ENCODE data around the gene KCTD10. TPM values are rescaled to one million over a fixed set of nuclear protein-coding genes. Genes with fewer than 3 reads are reported as not detected.

KCTD10 gene
- total RNA-seq, 1 experiment from 2014 or later = 55.2 TPM

DNA sequence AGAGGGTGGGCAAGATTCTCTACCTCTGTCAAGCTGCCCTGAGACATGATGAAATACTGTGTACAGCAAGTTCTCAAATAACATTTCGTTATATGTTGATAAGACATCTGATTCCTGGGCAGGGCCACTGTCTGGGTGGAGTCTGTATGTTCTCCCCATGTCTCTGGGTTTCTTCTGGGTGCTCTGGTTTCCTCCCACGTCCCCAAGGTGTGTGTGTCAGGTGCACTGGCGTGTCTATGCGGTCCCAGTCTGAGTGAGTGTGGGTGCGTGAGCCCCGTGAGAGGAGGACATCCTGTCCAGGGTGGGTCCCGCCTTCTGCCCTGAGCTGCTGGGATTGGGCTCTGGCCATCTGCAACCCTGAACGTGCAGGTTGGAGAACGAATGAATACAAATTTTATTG, 29.6 kb downstream of the KCTD10 start:
- Histone ChIP-seq H3K4me1 (ENCODE audit: control insufficient read depth, insufficient read depth, low read length) (no peaks in the 10 kb centered on the region), H3K36me3 (ENCODE audit: control insufficient read depth, insufficient read depth, low read length) (peaks cover 5% of the 10 kb centered on the region; the same call in 1 of the 2 replicates), H3K27ac (ENCODE audit: low read length) (no peak overlapping the region), H3K9me3 (ENCODE audit: control insufficient read depth, insufficient read depth, low read depth, low read length) (no peaks in the 10 kb centered on the region), H3K4me3 (ENCODE audit: low read depth in 2 of 2, low read length in 2 of 2) (no peak overlapping the region), H3K27me3 (ENCODE audit: control insufficient read depth, insufficient read depth, low read length) (no peaks in the 10 kb centered on the region)
- in situ Hi-C loops (cut with HindIII; ENCODE audit: low pct_unique_long_range_greater_than_20kb, low sequenced_read_pairs) (no loop called here), intact Hi-C loops (cut with micrococcal nuclease; ENCODE audit: unreplicated experiment) (no loop called here)
- CTCF ChIA-PET = no interaction called here
- POLR2A ChIA-PET = no interaction called here
- DNase-seq (ENCODE audit: low read depth, low spot score) (no peak), ATAC-seq (no peak)
- TF ChIP-seq TCF7L2 (IDR thresholded peaks at IDR 0.05; ENCODE audit: low read depth, low read length) (no peak), CTCF (IDR thresholded peaks at IDR 0.05) (no peak), SIN3A (IDR thresholded peaks at IDR 0.05; ENCODE audit: borderline replicate concordance, insufficient read depth, low read depth, low read length) (no peak), POLR2AphosphoS5 (IDR thresholded peaks at IDR 0.05; ENCODE audit: low read depth, low read length) (no peak)
- TF ChIP-seq, protein P1, sequence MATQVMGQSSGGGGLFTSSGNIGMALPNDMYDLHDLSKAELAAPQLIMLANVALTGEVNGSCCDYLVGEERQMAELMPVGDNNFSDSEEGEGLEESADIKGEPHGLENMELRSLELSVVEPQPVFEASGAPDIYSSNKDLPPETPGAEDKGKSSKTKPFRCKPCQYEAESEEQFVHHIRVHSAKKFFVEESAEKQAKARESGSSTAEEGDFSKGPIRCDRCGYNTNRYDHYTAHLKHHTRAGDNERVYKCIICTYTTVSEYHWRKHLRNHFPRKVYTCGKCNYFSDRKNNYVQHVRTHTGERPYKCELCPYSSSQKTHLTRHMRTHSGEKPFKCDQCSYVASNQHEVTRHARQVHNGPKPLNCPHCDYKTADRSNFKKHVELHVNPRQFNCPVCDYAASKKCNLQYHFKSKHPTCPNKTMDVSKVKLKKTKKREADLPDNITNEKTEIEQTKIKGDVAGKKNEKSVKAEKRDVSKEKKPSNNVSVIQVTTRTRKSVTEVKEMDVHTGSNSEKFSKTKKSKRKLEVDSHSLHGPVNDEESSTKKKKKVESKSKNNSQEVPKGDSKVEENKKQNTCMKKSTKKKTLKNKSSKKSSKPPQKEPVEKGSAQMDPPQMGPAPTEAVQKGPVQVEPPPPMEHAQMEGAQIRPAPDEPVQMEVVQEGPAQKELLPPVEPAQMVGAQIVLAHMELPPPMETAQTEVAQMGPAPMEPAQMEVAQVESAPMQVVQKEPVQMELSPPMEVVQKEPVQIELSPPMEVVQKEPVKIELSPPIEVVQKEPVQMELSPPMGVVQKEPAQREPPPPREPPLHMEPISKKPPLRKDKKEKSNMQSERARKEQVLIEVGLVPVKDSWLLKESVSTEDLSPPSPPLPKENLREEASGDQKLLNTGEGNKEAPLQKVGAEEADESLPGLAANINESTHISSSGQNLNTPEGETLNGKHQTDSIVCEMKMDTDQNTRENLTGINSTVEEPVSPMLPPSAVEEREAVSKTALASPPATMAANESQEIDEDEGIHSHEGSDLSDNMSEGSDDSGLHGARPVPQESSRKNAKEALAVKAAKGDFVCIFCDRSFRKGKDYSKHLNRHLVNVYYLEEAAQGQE (IDR thresholded peaks at IDR 0.05; ENCODE audit: insufficient read depth in 1 of 2, low read depth in 2 of 2, low read length in 1 of 2) = no peak
- no TSS peak for BruUV-seq (replicated peaks)

GRCh38 chr12:109446869-109447268, 30.2 kb downstream of the KCTD10 start:
- ATAC-seq (no peak), DNase-seq (ENCODE audit: low read depth, low spot score) (no peak)
- POLR2A ChIA-PET = no interaction called here
- TF ChIP-seq POLR2AphosphoS5 (IDR thresholded peaks at IDR 0.05; ENCODE audit: low read depth, low read length) (no peak), SIN3A (IDR thresholded peaks at IDR 0.05; ENCODE audit: borderline replicate concordance, insufficient read depth, low read depth, low read length) (no peak), TCF7L2 (IDR thresholded peaks at IDR 0.05; ENCODE audit: low read depth, low read length) (no peak), CTCF (IDR thresholded peaks at IDR 0.05) (no peak)
- TF ChIP-seq, protein P1 (IDR thresholded peaks at IDR 0.05; ENCODE audit: insufficient read depth in 1 of 2, low read depth in 2 of 2, low read length in 1 of 2) = no peak
- no TSS peak for BruUV-seq (replicated peaks)
- H3K27me3 ChIP-seq (ENCODE audit: control insufficient read depth, insufficient read depth, low read length) = no peaks in the 10 kb centered on the region
- in situ Hi-C loops (cut with HindIII; ENCODE audit: low pct_unique_long_range_greater_than_20kb, low sequenced_read_pairs) = no loop called here
- H3K4me1 ChIP-seq (ENCODE audit: control insufficient read depth, insufficient read depth, low read length) = no peaks in the 10 kb centered on the region
- H3K36me3 ChIP-seq (ENCODE audit: control insufficient read depth, insufficient read depth, low read length) = peaks cover 3% of the 10 kb centered on the region; the same call in 1 of the 2 replicates
- CTCF ChIA-PET = no interaction called here
- intact Hi-C loops (cut with micrococcal nuclease; ENCODE audit: unreplicated experiment) = no loop called here
- no peak overlapping the region for H3K27ac ChIP-seq (ENCODE audit: low read length)
- no peaks in the 10 kb centered on the region for H3K9me3 ChIP-seq (ENCODE audit: control insufficient read depth, insufficient read depth, low read depth, low read length)
- H3K4me3 ChIP-seq (ENCODE audit: low read depth in 2 of 2, low read length in 2 of 2) = no peak overlapping the region

Measured in Panc1 (cell line).